GM19467 (cell line): ENCODE measurements around the gene GYPB.
"Not testable (repeated sequence)": the region's sequence is repeated elsewhere in the genome, so short reads cannot be mapped to it uniquely, and the experiment has no call there.

Experiments used
- ATAC-seq: cut with Tn5 transposase; IDR thresholded peaks from one replicate; pipeline ENCODE4 v1.9.1; 2021; ENCODE audit warnings: mild to moderate bottlenecking, moderate library complexity; ENCODE audit not compliant: unreplicated experiment

The GYPB gene

GRCh38 chr4:144016057-144016605 lies 3.0 kb downstream of the GYPB start:
- ATAC-seq, result not testable (repeated sequence)

GRCh38 chr4:144014808-144015207 lies 4.4 kb downstream of the GYPB start:
- ATAC-seq, result no peak

- not testable (repeated sequence) for ATAC-seq
These were observed 10.6 kb downstream of the GYPB start for GRCh38 chr4:144008602-144009001.

GRCh38 chr4:144007960-144008359 lies 11.2 kb downstream of the GYPB start:
- ATAC-seq, result not testable (repeated sequence)

GRCh38 chr4:144006200-144006803 lies 12.9 kb downstream of the GYPB start:
- ATAC-seq, result not testable (repeated sequence)

- not testable (repeated sequence) for ATAC-seq
These were observed 13.6 kb downstream of the GYPB start for GRCh38 chr4:144005558-144005953.

GRCh38 chr4:144004868-144005557 lies 14.2 kb downstream of the GYPB start:
- not testable (repeated sequence) for ATAC-seq

GRCh38 chr4:144003890-144004265 lies 15.3 kb downstream of the GYPB start:
- ATAC-seq, result not testable (repeated sequence)

GRCh38 chr4:144003205-144003889 lies 15.8 kb downstream of the GYPB start:
- ATAC-seq, result not testable (repeated sequence)

GRCh38 chr4:144000331-144000995 lies 18.7 kb downstream of the GYPB start:
- ATAC-seq, result not testable (repeated sequence)

GRCh38 chr4:143996193-143996592 lies 23.0 kb downstream of the GYPB start:
- not testable (repeated sequence) for ATAC-seq

- ATAC-seq, result not testable (repeated sequence)
These were observed 27.4 kb downstream of the GYPB start for GRCh38 chr4:143991761-143992160.

- not testable (repeated sequence) for ATAC-seq
These were observed 28.5 kb downstream of the GYPB start for GRCh38 chr4:143990717-143991116.

- ATAC-seq, result no peak
These were observed 33.0 kb downstream of the GYPB start for GRCh38 chr4:143986180-143986579.

- not testable (repeated sequence) for ATAC-seq
These were observed 38.4 kb downstream of the GYPB start for GRCh38 chr4:143980776-143981175.

- not testable (repeated sequence) for ATAC-seq
These were observed 43.7 kb downstream of the GYPB start for GRCh38 chr4:143975527-143975926.

GRCh38 chr4:143974021-143974420 lies 45.2 kb downstream of the GYPB start:
- ATAC-seq, result not testable (repeated sequence)

- ATAC-seq, result no peak
These were observed 58.1 kb downstream of the GYPB start for GRCh38 chr4:143961075-143961474.

- ATAC-seq, result not testable (repeated sequence)
These were observed 63.9 kb downstream of the GYPB start for GRCh38 chr4:143955306-143955705.

GRCh38 chr4:143951458-143951972 lies 67.7 kb downstream of the GYPB start:
- not testable (repeated sequence) for ATAC-seq

GRCh38 chr4:143950967-143951366 lies 68.2 kb downstream of the GYPB start:
- not testable (repeated sequence) for ATAC-seq
